ENCODE data around the gene ITGB1.
A peak's percentile ranks its signal among the peaks of the same experiment; 100 is the strongest.

The ITGB1 gene

GRCh38 chr10:32888161-32888927 is 69.7 kb downstream of the ITGB1 start:
- no peak for DNase-seq
- no peak for ATAC-seq

DNA sequence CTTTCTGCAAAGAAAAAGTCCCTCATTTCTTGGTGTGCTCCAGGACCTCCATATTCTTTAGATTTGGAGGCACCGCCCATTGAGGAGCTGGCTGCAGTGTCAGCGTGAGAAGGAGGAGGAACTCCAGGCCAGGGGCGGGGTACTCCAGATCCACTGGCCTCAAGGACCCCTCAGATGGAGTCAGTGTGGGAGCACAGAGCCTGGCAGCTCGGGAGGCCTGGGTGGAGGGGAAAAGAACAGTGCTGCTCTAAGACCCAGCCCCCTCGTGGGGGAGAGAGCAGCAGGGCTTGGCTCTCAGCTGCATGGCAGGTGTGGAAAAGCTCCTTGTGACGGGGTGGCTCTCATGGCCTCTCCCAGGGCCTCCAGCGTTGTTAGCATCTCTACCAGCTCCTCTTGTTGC is 70.5 kb downstream of the ITGB1 start:
- ATAC-seq = no peak
- no peak for DNase-seq

DNA sequence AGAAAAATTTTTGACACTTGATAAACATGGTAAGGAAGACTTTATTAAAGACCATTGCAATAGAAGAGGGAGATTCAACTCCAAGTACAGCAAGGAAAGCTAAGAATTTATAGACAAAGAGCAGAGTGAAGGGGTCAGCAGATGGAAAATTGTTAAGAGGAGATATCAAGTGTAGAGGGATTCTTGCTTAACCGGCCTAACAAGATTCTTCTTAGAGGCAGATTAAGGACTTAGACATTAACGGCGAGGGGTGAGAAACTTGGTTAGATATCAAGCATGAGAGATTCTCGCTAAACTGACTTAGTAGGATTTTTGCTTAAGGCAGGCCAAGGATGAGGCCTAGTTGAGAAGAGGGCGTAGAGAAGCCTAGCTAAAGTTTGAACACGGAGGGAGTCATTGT is 76.0 kb downstream of the ITGB1 start:
- ATAC-seq = no peak
- no peak for DNase-seq

DNA sequence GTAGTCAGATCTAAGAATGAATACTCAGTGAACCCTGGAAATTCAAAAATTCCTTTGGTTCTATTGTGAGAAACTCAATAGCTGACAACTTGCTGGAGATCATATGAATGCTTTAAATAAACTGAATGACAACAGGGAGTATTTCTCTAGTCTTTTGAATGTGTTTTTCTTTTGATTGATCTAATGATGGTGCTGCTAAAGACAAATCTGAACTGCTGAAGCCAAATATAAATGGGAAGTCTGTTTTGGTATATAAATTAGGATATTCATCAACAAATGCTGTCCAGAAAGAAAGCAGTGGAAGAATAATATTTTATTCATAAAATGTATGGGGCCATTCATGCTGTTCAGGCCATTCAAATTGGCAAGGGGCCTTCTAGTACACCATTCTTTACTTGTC is 79.4 kb downstream of the ITGB1 start:
- ATAC-seq (no peak), DNase-seq (no peak)

DNA sequence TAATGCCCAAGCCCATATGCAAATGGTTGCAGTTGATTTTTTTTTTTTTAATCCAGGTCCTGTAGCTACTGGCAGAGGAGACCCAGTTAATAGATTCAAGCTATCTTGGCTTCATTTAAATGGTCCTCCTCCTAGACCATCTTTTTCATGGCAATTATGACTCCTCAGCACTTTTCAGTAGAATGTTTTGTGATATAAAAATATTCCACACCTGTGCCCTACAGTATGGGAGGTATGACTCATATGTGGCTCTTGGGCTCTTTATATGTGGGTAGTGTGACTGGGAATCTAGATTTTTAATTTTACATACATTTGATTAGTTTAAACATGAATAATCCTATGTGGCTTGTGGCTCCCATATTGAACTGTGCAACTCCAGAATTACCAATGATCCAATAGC is 80.1 kb downstream of the ITGB1 start:
- DNase-seq (no peak), ATAC-seq (peak; percentile 32)

DNA sequence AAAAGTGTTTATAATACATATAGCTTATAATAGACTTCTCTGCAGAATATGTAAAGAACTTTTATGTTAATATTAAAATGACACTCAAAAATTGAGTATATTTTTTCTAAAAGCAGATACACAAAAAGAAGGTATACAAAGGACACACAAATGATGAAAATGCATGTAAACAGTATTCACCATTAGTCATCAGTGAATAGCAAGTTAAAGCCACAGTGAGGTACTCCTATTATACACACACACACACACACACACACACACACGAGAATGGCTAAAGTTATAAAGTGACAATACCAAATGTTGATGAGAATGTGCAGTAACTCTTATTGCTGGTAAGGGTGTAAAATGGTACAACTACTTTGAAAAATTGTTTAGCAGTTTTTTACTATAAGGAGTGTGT is 92.9 kb downstream of the ITGB1 start:
- ATAC-seq (no peak), DNase-seq (no peak)

DNA sequence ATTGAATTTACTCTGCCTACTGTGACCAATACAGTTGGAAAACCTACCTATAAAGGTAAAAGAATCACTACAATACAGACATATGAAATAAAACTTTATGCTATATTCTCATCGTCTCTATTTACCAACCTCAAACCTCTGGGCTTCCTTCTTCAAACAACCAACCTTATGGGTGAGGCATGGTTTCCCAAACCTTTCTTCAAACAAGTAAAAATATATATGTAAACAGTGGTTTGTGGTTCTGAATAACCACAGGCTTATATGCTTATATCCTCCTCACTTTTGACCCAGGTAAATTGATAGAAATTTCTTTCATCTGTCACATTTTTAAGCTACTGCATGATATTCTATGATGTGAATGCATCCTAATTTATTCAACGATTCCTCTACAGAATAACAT is 103.6 kb downstream of the ITGB1 start:
- ATAC-seq = no peak
- no peak for DNase-seq

- DNase-seq (no peak), ATAC-seq (no peak)
Measured at GRCh38 chr10:32851301-32851700, 106.7 kb downstream of the ITGB1 start.

Measured in stimulated activated naive CD8-positive, alpha-beta T cell treated with anti-CD3 and anti-CD28 coated beads, Interleukin-15, Interleukin-2, amounts not matched to agents 100 U/mL and 50 U/mL, for 24 hours (primary cell).